ENCODE measurements around the gene ORC5.

DNA sequence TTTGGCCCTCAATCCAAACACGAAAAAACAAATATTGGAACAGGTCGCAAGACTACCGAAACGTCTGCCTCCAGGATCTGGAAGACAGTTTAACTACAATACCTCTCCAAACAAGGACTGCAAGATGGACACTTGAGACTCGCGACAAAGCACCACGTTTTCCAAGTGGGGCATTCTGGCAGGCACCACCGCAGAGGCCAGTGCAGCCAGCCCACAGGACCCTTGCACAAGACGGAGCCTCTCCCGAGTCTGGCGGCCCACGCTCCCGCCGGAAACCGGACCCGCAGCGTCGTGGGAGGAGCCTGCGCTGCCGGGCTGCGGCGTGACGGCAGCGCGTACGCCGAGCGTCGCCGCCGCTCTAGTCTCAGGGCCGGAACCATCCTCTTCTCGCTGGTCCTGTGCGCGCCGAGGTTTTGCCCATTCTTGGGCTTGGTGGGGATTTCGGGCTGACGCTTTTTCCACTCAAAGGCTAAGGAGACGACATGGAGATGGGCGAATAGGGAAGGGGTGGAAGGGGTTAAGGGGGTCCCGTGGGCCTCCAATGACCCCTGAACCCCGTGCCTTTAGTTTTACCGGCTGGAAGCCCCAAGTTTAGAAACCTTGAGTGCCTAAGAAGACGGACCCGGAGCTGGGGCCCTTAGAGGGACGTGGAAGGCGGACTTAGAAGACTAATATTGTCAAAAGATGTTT, at the start of gene ORC5:
- TF ChIP-seq, protein P1, sequence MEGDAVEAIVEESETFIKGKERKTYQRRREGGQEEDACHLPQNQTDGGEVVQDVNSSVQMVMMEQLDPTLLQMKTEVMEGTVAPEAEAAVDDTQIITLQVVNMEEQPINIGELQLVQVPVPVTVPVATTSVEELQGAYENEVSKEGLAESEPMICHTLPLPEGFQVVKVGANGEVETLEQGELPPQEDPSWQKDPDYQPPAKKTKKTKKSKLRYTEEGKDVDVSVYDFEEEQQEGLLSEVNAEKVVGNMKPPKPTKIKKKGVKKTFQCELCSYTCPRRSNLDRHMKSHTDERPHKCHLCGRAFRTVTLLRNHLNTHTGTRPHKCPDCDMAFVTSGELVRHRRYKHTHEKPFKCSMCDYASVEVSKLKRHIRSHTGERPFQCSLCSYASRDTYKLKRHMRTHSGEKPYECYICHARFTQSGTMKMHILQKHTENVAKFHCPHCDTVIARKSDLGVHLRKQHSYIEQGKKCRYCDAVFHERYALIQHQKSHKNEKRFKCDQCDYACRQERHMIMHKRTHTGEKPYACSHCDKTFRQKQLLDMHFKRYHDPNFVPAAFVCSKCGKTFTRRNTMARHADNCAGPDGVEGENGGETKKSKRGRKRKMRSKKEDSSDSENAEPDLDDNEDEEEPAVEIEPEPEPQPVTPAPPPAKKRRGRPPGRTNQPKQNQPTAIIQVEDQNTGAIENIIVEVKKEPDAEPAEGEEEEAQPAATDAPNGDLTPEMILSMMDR (IDR thresholded peaks at IDR 0.05): no peak
- peak in 2 of 4 donors; percentile 67 to 71 for TF ChIP-seq POLR2A (IDR thresholded peaks at IDR 0.05)

All from esophagus squamous epithelium (tissue), 4 donors.